SJSA1 (cell line): ENCODE measurements around the gene SKIC3. TPM values are rescaled to one million over a fixed set of nuclear protein-coding genes. Genes with fewer than 3 reads are reported as not detected.

Experiments used
- DNase-seq, 2 experiments: peaks; one replicate each; pipeline ENCODE4 v3.0.0-alpha.2; 2015 to 2020; ENCODE audit warnings: low spot score in 2 of 2, low read depth in 1 of 2
- H3K27ac ChIP-seq: fragments of 250-450 bp; sonication (Bioruptor Pico); 2 replicates; pipeline ENCODE4 v1.5.1; 2020; ENCODE audit warnings: mild to moderate bottlenecking, moderate library complexity
- H3K27me3 ChIP-seq: fragments of 250-450 bp; sonication (Bioruptor Pico); replicated peaks from 2 replicates; pipeline ENCODE4 v1.5.1; 2020; ENCODE audit warnings: mild to moderate bottlenecking, moderate library complexity
- H3K36me3 ChIP-seq: fragments of 250-450 bp; sonication (Bioruptor Pico); 2 replicates; pipeline ENCODE4 v1.5.1; 2020; ENCODE audit warnings: mild to moderate bottlenecking
- H3K4me1 ChIP-seq: fragments of 250-450 bp; sonication (Bioruptor Pico); replicated peaks from 2 replicates; pipeline ENCODE4 v1.6.1; 2021; ENCODE audit warnings: mild to moderate bottlenecking
- H3K4me3 ChIP-seq: fragments of 250-450 bp; sonication (Bioruptor Pico); 2 replicates; pipeline ENCODE4 v1.5.1; 2020; ENCODE audit warnings: mild to moderate bottlenecking
- H3K9me3 ChIP-seq: fragments of 250-450 bp; sonication (Bioruptor Pico); replicated peaks from 2 replicates; pipeline ENCODE4 v1.5.1; 2020; ENCODE audit warnings: mild to moderate bottlenecking
- total RNA-seq: library from RNA; depleted of rRNA; stranded (reverse); fragments of >200 nt; shearing (Covaris generic); gene quantifications from 2 replicates; pipeline ENCODE4 v1.2.3, GENCODE V29; 2014; rRNA removed

SKIC3 gene
- total RNA-seq, result 74.7 and 94.6 TPM in 2 replicates

- Histone ChIP-seq H3K9me3 (no peaks in the 10 kb centered on the region), H3K4me3 (peak within 1 kb of the TSS; percentile 79), H3K27ac (peak within 1 kb of the TSS; percentile 64), H3K36me3 (peaks cover 24% of the 10 kb centered on the region), H3K4me1 (peaks cover 11% of the 10 kb centered on the region; the same call in 1 of the 2 replicates), H3K27me3 (no peaks in the 10 kb centered on the region)
- peak; percentile 94 to 97 for DNase-seq
These were observed at the start of gene SKIC3, which contains the start of gene ARSK for GRCh38 chr5:95554647-95555548. Gene SKIC3 (minus strand): TSS chr5:95554977. CDS start chr5:95547150, 7,827 bp downstream. Gene ARSK (plus strand): TSS chr5:95555101. CDS start chr5:95555279, 178 bp downstream.

GRCh38 chr5:95600557-95600956 is 45.8 kb upstream of the SKIC3 start:
- DNase-seq, result peak in 1 of 2 experiments; percentile 69
- H3K27ac ChIP-seq, result peak overlapping the region; percentile 77
- H3K4me3 ChIP-seq, result no peak overlapping the region

GRCh38 chr5:95599252-95599651 is 44.5 kb upstream of the SKIC3 start:
- no peaks in the 10 kb centered on the region for H3K27me3 ChIP-seq
- no peak overlapping the region for H3K27ac ChIP-seq
- no peak for DNase-seq
- no peaks in the 10 kb centered on the region for H3K9me3 ChIP-seq
- H3K36me3 ChIP-seq, result no peaks in the 10 kb centered on the region
- H3K4me3 ChIP-seq, result no peak overlapping the region
- H3K4me1 ChIP-seq, result peaks cover 19% of the 10 kb centered on the region

More at GRCh38 chr5:95600557-95600956, 45.8 kb upstream of the SKIC3 start:
- Histone ChIP-seq H3K27me3 (no peaks in the 10 kb centered on the region), H3K9me3 (no peaks in the 10 kb centered on the region), H3K4me1 (peaks cover 19% of the 10 kb centered on the region), H3K36me3 (no peaks in the 10 kb centered on the region)

- Histone ChIP-seq H3K4me3 (no peak overlapping the region), H3K4me1 (peaks cover 26% of the 10 kb centered on the region), H3K36me3 (no peaks in the 10 kb centered on the region), H3K27me3 (no peaks in the 10 kb centered on the region), H3K9me3 (no peaks in the 10 kb centered on the region), H3K27ac (no peak overlapping the region)
- no peak for DNase-seq
These were observed 40.6 kb upstream of the SKIC3 start for GRCh38 chr5:95595289-95595931.

GRCh38 chr5:95591490-95591901 is 36.7 kb upstream of the SKIC3 start:
- Histone ChIP-seq H3K4me3 (no peak overlapping the region), H3K27me3 (no peaks in the 10 kb centered on the region), H3K9me3 (no peaks in the 10 kb centered on the region), H3K4me1 (peaks cover 23% of the 10 kb centered on the region), H3K27ac (peak overlapping the region; percentile 74), H3K36me3 (no peaks in the 10 kb centered on the region)
- peak; percentile 49 to 78 for DNase-seq

- peaks cover 23% of the 10 kb centered on the region for H3K4me1 ChIP-seq
- no peaks in the 10 kb centered on the region for H3K9me3 ChIP-seq
- H3K27ac ChIP-seq, result peak overlapping the region; percentile 74
- H3K27me3 ChIP-seq, result no peaks in the 10 kb centered on the region
- no peak for DNase-seq
- no peak overlapping the region for H3K4me3 ChIP-seq
- H3K36me3 ChIP-seq, result no peaks in the 10 kb centered on the region
These were observed 36.1 kb upstream of the SKIC3 start for GRCh38 chr5:95590880-95591279.

GRCh38 chr5:95583992-95584391 is 29.2 kb upstream of the SKIC3 start:
- no peaks in the 10 kb centered on the region for H3K27me3 ChIP-seq
- H3K27ac ChIP-seq, result no peak overlapping the region
- no peaks in the 10 kb centered on the region for H3K4me1 ChIP-seq
- no peak overlapping the region for H3K4me3 ChIP-seq
- H3K9me3 ChIP-seq, result no peaks in the 10 kb centered on the region
- no peak for DNase-seq
- H3K36me3 ChIP-seq, result no peaks in the 10 kb centered on the region; the same call in 1 of the 2 replicates

GRCh38 chr5:95581576-95581975 is 26.8 kb upstream of the SKIC3 start:
- Histone ChIP-seq H3K9me3 (no peaks in the 10 kb centered on the region), H3K27me3 (no peaks in the 10 kb centered on the region), H3K4me1 (no peaks in the 10 kb centered on the region), H3K36me3 (no peaks in the 10 kb centered on the region; the same call in 1 of the 2 replicates), H3K4me3 (no peak overlapping the region), H3K27ac (no peak overlapping the region)
- no peak for DNase-seq

GRCh38 chr5:95572016-95572415 is 17.2 kb upstream of the SKIC3 start:
- H3K4me1 ChIP-seq, result no peaks in the 10 kb centered on the region
- no peak overlapping the region for H3K27ac ChIP-seq
- no peak for DNase-seq
- H3K27me3 ChIP-seq, result no peaks in the 10 kb centered on the region
- no peaks in the 10 kb centered on the region for H3K9me3 ChIP-seq
- no peak overlapping the region for H3K4me3 ChIP-seq
- peaks cover 17% of the 10 kb centered on the region for H3K36me3 ChIP-seq

GRCh38 chr5:95565280-95565920 is 10.6 kb upstream of the SKIC3 start:
- Histone ChIP-seq H3K36me3 (peaks cover 12% of the 10 kb centered on the region), H3K4me3 (no peak overlapping the region), H3K4me1 (peaks cover 12% of the 10 kb centered on the region), H3K9me3 (no peaks in the 10 kb centered on the region), H3K27ac (peak overlapping the region; percentile 43), H3K27me3 (no peaks in the 10 kb centered on the region)
- peak in 1 of 2 experiments; percentile 56 for DNase-seq

GRCh38 chr5:95564450-95564849 is 9.7 kb upstream of the SKIC3 start:
- H3K4me3 ChIP-seq, result no peak overlapping the region
- DNase-seq, result no peak
- H3K9me3 ChIP-seq, result no peaks in the 10 kb centered on the region
- H3K27me3 ChIP-seq, result no peaks in the 10 kb centered on the region
- peaks cover 12% of the 10 kb centered on the region for H3K36me3 ChIP-seq
- H3K27ac ChIP-seq, result no peak overlapping the region
- peaks cover 12% of the 10 kb centered on the region for H3K4me1 ChIP-seq

GRCh38 chr5:95563367-95563766 is 8.6 kb upstream of the SKIC3 start:
- Histone ChIP-seq H3K4me1 (peaks cover 12% of the 10 kb centered on the region), H3K9me3 (no peaks in the 10 kb centered on the region), H3K36me3 (peaks cover 12% of the 10 kb centered on the region), H3K4me3 (no peak overlapping the region), H3K27ac (no peak overlapping the region), H3K27me3 (no peaks in the 10 kb centered on the region)
- no peak for DNase-seq

- peaks cover 12% of the 10 kb centered on the region for H3K4me1 ChIP-seq
- peaks cover 5% of the 10 kb centered on the region for H3K36me3 ChIP-seq
- H3K27me3 ChIP-seq, result no peaks in the 10 kb centered on the region
- no peak overlapping the region for H3K4me3 ChIP-seq
- DNase-seq, result no peak
- H3K9me3 ChIP-seq, result no peaks in the 10 kb centered on the region
- no peak overlapping the region for H3K27ac ChIP-seq
These were observed 7.5 kb upstream of the SKIC3 start for GRCh38 chr5:95562282-95562681.
